Liver (tissue), 9 donors: ENCODE data around the gene SBK2. TPM values are rescaled to one million over a fixed set of nuclear protein-coding genes. Genes with fewer than 3 reads are reported as not detected.

Experiments used
- DNase-seq: peaks from one replicate; pipeline ENCODE4 v3.0.0-alpha.2; 2017; ENCODE audit warnings: low spot score
- H3K27ac ChIP-seq, 2 donors: one replicate each; pipeline ENCODE4 v1.7.0; 2013; ENCODE audit warnings: inconsistent platforms in 2 of 2, low read length in 2 of 2, control low read depth in 1 of 2, low read depth in 1 of 2, mild to moderate bottlenecking in 1 of 2
- H3K27me3 ChIP-seq, 4 donors: one replicate each; pipeline versions ENCODE4 v1.6.1 to v1.7.0; 2013; ENCODE audit warnings: low read length in 3 of 4, inconsistent platforms in 1 of 4, mild to moderate bottlenecking in 1 of 4, moderate library complexity in 1 of 4; ENCODE audit not compliant: control insufficient read depth in 4 of 4, insufficient read depth in 4 of 4
- H3K36me3 ChIP-seq, 4 donors: one replicate each; pipeline versions ENCODE4 v1.6.1 to v1.7.0; 2013; ENCODE audit warnings: low read length in 3 of 4, mild to moderate bottlenecking in 3 of 4, low read depth in 1 of 4, moderate library complexity in 1 of 4; ENCODE audit not compliant: control insufficient read depth in 4 of 4, insufficient read depth in 3 of 4
- H3K4me1 ChIP-seq, 4 donors: one replicate each; pipeline versions ENCODE4 v1.6.1 to v1.7.0; 2013; ENCODE audit warnings: low read length in 3 of 4, mild to moderate bottlenecking in 3 of 4, moderate library complexity in 1 of 4; ENCODE audit not compliant: control insufficient read depth in 4 of 4, insufficient read depth in 4 of 4
- H3K4me3 ChIP-seq, 3 donors: one replicate each; pipeline versions ENCODE4 v1.6.1 to v1.7.0; 2013; ENCODE audit warnings: low read length in 3 of 3, control low read depth in 1 of 3, low read depth in 1 of 3, mild to moderate bottlenecking in 1 of 3
- H3K9ac ChIP-seq, 2 donors: one replicate each; pipeline ENCODE4 v1.7.0; 2013; ENCODE audit warnings: low read length in 2 of 2, mild to moderate bottlenecking in 2 of 2, moderate library complexity in 2 of 2, control low read depth in 1 of 2, low read depth in 1 of 2
- H3K9me3 ChIP-seq, 4 donors: one replicate each; pipeline versions ENCODE4 v1.6.1 to v1.7.0; 2013; ENCODE audit warnings: low read length in 3 of 4; ENCODE audit not compliant: control insufficient read depth in 4 of 4
- EGR1 ChIP-seq, 2 donors: IDR thresholded peaks; 2 replicates each; pipeline ENCODE4 v1.6.1; 2016 to 2018; ENCODE audit warnings: antibody characterized with exemption in 2 of 2, low read depth in 2 of 2
- FOXA1 ChIP-seq: IDR thresholded peaks from 2 replicates; pipeline ENCODE4 v1.6.1; 2016; ENCODE audit warnings: antibody characterized with exemption
- FOXA2 ChIP-seq: IDR thresholded peaks from 2 replicates; pipeline ENCODE4 v1.6.1; 2016; ENCODE audit warnings: antibody characterized with exemption
- GABPA ChIP-seq, 2 donors: IDR thresholded peaks in 1 of 2; conservative IDR thresholded peaks in 1 of 2; 2 replicates each; pipeline ENCODE4 v1.6.1; 2016; ENCODE audit warnings: antibody characterized with exemption in 2 of 2, mild to moderate bottlenecking in 1 of 2, moderate library complexity in 1 of 2
- HNF4A ChIP-seq, 2 donors: conservative IDR thresholded peaks; 2 replicates each; pipeline ENCODE4 v1.6.1; 2016; ENCODE audit warnings: antibody characterized with exemption in 2 of 2, mild to moderate bottlenecking in 2 of 2
- HNF4G ChIP-seq: IDR thresholded peaks from 2 replicates; pipeline ENCODE4 v1.6.1; 2016; ENCODE audit warnings: antibody characterized with exemption
- JUND ChIP-seq, 2 donors: IDR thresholded peaks; 2 replicates each; pipeline ENCODE4 v1.6.1; 2016; ENCODE audit warnings: antibody characterized with exemption in 2 of 2
- NR2F2 ChIP-seq: IDR thresholded peaks from 2 replicates; pipeline ENCODE4 v1.6.1; 2016; ENCODE audit warnings: antibody characterized with exemption
- RAD21 ChIP-seq, 2 donors: IDR thresholded peaks; 2 replicates each; pipeline ENCODE4 v1.6.1; 2016; ENCODE audit warnings: antibody characterized with exemption in 2 of 2, mild to moderate bottlenecking in 2 of 2
- REST ChIP-seq: IDR thresholded peaks from 2 replicates; pipeline ENCODE4 v1.6.1; 2016; ENCODE audit warnings: antibody characterized with exemption, mild to moderate bottlenecking
- RXRA ChIP-seq, 2 donors: IDR thresholded peaks; 2 replicates each; pipeline ENCODE4 v1.6.1; 2017 to 2018; ENCODE audit warnings: antibody characterized with exemption in 2 of 2, mild to moderate bottlenecking in 1 of 2
- SP1 ChIP-seq: IDR thresholded peaks from 2 replicates; pipeline ENCODE4 v1.6.1; 2018; ENCODE audit warnings: antibody characterized with exemption, mild to moderate bottlenecking
- TAF1 ChIP-seq: conservative IDR thresholded peaks from 2 replicates; pipeline ENCODE4 v1.6.1; 2016; ENCODE audit warnings: antibody characterized with exemption, mild to moderate bottlenecking
- YY1 ChIP-seq: IDR thresholded peaks from 2 replicates; pipeline ENCODE4 v1.6.1; 2016; ENCODE audit warnings: antibody characterized with exemption, mild to moderate bottlenecking
- WGBS: extraction: QIAGEN DNeasy Blood & Tissue Kit; methylation state at CpG from one replicate; pipeline ENCODE4 v1.1.7; 2013; 5-methylcytosine and 5-hydroxymethylcytosine counted together
- polyA plus RNA-seq, 2 donors: library from polyadenylated mRNA; stranded (reverse) in 1 of 2; unstranded in 1 of 2; fragments of 200-250 nt in 1 of 2; fragments of >200 nt in 1 of 2; fragmentation: Nextera tagmentation in 1 of 2; extraction: Ambion mirVana in 1 of 2; gene quantifications; one replicate each; pipeline versions ENCODE4 v1.2.1 to v1.2.3, GENCODE V29; 2013 to 2015
- total RNA-seq, 2 donors: library from RNA; depleted of rRNA; stranded (reverse); fragments of >200 nt; gene quantifications; one replicate each; pipeline ENCODE4 v1.2.3, GENCODE V29; 2014
- TF ChIP-seq, protein P1 (sequence below): IDR thresholded peaks from 2 replicates; pipeline ENCODE4 v1.6.1; 2016; ENCODE audit warnings: antibody characterized with exemption
- TF ChIP-seq, protein P2 (sequence below): fragments of 150-350 bp; IDR thresholded peaks from 2 replicates; pipeline ENCODE4 v1.5.1; 2017; ENCODE audit warnings: improper control_type of control experiment, low read depth, low read length; ENCODE audit not compliant: missing input control
- TF ChIP-seq, protein P3 (sequence below): IDR thresholded peaks from 2 replicates; pipeline ENCODE4 v1.6.1; 2016; ENCODE audit warnings: antibody characterized with exemption
- donor health status: healthy.
- donor health status: healthy.
- donor health status: healthy.
- donor health status: healthy.
- donor health status: healthy.

SBK2 gene
- total and polyA plus RNA-seq, 4 donors: not detected

DNA sequence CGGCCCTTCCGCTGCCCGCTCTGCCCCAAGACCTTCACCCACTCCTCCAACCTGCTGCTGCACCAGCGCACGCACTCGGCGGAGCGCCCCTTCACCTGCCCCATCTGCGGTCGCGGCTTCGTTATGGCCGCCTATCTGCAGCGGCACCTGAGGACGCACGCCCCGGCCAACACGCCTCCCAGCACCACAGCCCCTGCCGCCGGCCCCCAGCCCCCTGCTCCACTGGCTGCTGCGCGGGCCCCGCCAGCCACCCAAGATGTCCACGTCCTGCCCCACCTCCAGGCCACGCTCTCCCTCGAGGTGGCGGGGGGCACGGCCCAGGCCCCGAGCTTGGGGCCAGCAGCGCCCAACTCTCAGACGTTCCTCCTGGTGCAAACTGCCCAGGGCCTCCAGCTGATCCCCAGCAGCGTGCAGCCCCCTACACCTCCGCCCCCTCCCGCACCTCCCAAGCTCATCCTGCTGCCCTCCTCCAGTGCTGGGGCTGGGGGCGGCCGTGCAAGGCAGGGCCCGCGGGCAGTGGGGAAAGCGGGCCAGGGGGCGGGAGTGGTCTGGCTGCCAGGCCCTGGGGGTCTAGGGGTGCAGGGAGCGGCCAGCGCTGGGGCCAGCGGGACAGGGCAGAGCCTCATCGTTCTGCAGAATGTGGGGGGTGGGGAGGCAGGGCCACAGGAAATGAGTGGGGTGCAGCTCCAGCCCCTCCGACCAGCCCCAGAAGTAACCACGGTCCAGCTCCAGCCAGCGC is 53.8 kb downstream of the SBK2 start:
- H3K9me3 ChIP-seq: no peaks in the 10 kb centered on the region
- no peak overlapping the region for H3K27ac ChIP-seq
- 93% methylated on average over 47 of the region's 47 CpGs for WGBS
- no peaks in the 10 kb centered on the region for H3K27me3 ChIP-seq
- H3K36me3 ChIP-seq: peaks cover 0 to 11% (median 5%) of the 10 kb centered on the region in 4 donors
- no peak overlapping the region for H3K9ac ChIP-seq
- no peak overlapping the region for H3K4me3 ChIP-seq
- peaks cover 5 to 22% (median 10%) of the 10 kb centered on the region in 4 donors for H3K4me1 ChIP-seq
- no peak for DNase-seq
- TF ChIP-seq FOXA1 (no peak), TAF1 (no peak), EGR1 (IDR thresholded peaks at IDR 0.05; ENCODE audit: low read depth in 2 of 2) (no peak), NR2F2 (no peak), SP1 (no peak), RAD21 (IDR thresholded peaks at IDR 0.05) (no peak), HNF4A (conservative IDR thresholded peaks at IDR 0.05) (no peak), GABPA (IDR thresholded peaks at IDR 0.05 in 1 of 2, conservative IDR thresholded peaks at IDR 0.05 in 1 of 2) (no peak), RXRA (IDR thresholded peaks at IDR 0.05) (no peak), FOXA2 (no peak)
- TF ChIP-seq, protein P1, sequence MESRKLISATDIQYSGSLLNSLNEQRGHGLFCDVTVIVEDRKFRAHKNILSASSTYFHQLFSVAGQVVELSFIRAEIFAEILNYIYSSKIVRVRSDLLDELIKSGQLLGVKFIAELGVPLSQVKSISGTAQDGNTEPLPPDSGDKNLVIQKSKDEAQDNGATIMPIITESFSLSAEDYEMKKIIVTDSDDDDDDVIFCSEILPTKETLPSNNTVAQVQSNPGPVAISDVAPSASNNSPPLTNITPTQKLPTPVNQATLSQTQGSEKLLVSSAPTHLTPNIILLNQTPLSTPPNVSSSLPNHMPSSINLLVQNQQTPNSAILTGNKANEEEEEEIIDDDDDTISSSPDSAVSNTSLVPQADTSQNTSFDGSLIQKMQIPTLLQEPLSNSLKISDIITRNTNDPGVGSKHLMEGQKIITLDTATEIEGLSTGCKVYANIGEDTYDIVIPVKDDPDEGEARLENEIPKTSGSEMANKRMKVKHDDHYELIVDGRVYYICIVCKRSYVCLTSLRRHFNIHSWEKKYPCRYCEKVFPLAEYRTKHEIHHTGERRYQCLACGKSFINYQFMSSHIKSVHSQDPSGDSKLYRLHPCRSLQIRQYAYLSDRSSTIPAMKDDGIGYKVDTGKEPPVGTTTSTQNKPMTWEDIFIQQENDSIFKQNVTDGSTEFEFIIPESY: no peak
- TF ChIP-seq, protein P2, sequence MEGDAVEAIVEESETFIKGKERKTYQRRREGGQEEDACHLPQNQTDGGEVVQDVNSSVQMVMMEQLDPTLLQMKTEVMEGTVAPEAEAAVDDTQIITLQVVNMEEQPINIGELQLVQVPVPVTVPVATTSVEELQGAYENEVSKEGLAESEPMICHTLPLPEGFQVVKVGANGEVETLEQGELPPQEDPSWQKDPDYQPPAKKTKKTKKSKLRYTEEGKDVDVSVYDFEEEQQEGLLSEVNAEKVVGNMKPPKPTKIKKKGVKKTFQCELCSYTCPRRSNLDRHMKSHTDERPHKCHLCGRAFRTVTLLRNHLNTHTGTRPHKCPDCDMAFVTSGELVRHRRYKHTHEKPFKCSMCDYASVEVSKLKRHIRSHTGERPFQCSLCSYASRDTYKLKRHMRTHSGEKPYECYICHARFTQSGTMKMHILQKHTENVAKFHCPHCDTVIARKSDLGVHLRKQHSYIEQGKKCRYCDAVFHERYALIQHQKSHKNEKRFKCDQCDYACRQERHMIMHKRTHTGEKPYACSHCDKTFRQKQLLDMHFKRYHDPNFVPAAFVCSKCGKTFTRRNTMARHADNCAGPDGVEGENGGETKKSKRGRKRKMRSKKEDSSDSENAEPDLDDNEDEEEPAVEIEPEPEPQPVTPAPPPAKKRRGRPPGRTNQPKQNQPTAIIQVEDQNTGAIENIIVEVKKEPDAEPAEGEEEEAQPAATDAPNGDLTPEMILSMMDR: no peak

- H3K4me1 ChIP-seq: peaks cover 9 to 28% (median 15%) of the 10 kb centered on the region in 4 donors
- no peak for DNase-seq
- 95% methylated on average over 83 of the region's 83 CpGs for WGBS
Observed at GRCh38 chr19:55482156-55482961, 54.6 kb downstream of the SBK2 start.

More at GRCh38 chr19:55482156-55482961, 54.6 kb downstream of the SBK2 start:
- no peaks in the 10 kb centered on the region for H3K9me3 ChIP-seq
- H3K9ac ChIP-seq: no peak overlapping the region
- H3K27ac ChIP-seq: no peak overlapping the region
- H3K27me3 ChIP-seq: no peaks in the 10 kb centered on the region
- TF ChIP-seq EGR1 (IDR thresholded peaks at IDR 0.05; ENCODE audit: low read depth in 2 of 2) (no peak), FOXA1 (no peak), HNF4G (no peak), RXRA (IDR thresholded peaks at IDR 0.05) (no peak), HNF4A (conservative IDR thresholded peaks at IDR 0.05) (no peak), RAD21 (IDR thresholded peaks at IDR 0.05) (no peak), YY1 (no peak), GABPA (IDR thresholded peaks at IDR 0.05 in 1 of 2, conservative IDR thresholded peaks at IDR 0.05 in 1 of 2) (no peak), JUND (IDR thresholded peaks at IDR 0.05) (no peak), NR2F2 (no peak), TAF1 (no peak), SP1 (no peak), REST (no peak), FOXA2 (no peak)
- TF ChIP-seq, protein P3, sequence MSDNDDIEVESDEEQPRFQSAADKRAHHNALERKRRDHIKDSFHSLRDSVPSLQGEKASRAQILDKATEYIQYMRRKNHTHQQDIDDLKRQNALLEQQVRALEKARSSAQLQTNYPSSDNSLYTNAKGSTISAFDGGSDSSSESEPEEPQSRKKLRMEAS: no peak
- TF ChIP-seq, protein P1: no peak
- TF ChIP-seq, protein P2: no peak
- no peak overlapping the region for H3K4me3 ChIP-seq
- peaks cover 0 to 11% (median 5%) of the 10 kb centered on the region in 4 donors for H3K36me3 ChIP-seq
